H9 (cell line): ENCODE results near the gene ANKRD11. TPM values are rescaled to one million over a fixed set of nuclear protein-coding genes. Genes with fewer than 3 reads are reported as not detected.
A peak's percentile ranks its signal among the peaks of the same experiment; 100 is the strongest.

Experiments used
- DNase-seq: peaks from one replicate; pipeline ENCODE4 v3.0.0-alpha.2; 2017
- H2AFZ ChIP-seq: one replicate; pipeline ENCODE4 v1.6.1; 2013; ENCODE audit warnings: mild to moderate bottlenecking, low read length, control low read depth, moderate library complexity
- H2AK5ac ChIP-seq: 2 replicates; pipeline ENCODE4 v1.6.1; 2013; ENCODE audit warnings: low read length, control low read depth, mixed read lengths; ENCODE audit not compliant: insufficient read length
- H2BK120ac ChIP-seq: one replicate; pipeline ENCODE4 v1.6.1; 2013; ENCODE audit warnings: low read depth, mild to moderate bottlenecking, low read length, control low read depth, inconsistent platforms; ENCODE audit not compliant: poor library complexity, severe bottlenecking
- H2BK12ac ChIP-seq: 2 replicates; pipeline ENCODE4 v1.6.1; 2013; ENCODE audit warnings: low read length, control low read depth, mixed read lengths, low read depth; ENCODE audit not compliant: insufficient read length
- H2BK15ac ChIP-seq: 2 replicates; pipeline ENCODE4 v1.6.1; 2013; ENCODE audit warnings: low read depth, low read length, control low read depth
- H2BK20ac ChIP-seq: one replicate; pipeline ENCODE4 v1.6.1; 2013; ENCODE audit warnings: low read depth, mild to moderate bottlenecking, low read length, control low read depth, inconsistent platforms; ENCODE audit not compliant: poor library complexity, severe bottlenecking
- H2BK5ac ChIP-seq: 2 replicates; pipeline ENCODE4 v1.6.1; 2013; ENCODE audit warnings: low read length, control low read depth, mixed read lengths; ENCODE audit not compliant: insufficient read length
- H3K14ac ChIP-seq: 2 replicates; pipeline ENCODE4 v1.6.1; 2013; ENCODE audit warnings: low read length, control low read depth; ENCODE audit not compliant: insufficient read depth
- H3K18ac ChIP-seq: 2 replicates; pipeline ENCODE4 v1.6.1; 2013; ENCODE audit warnings: low read depth, mild to moderate bottlenecking, mixed read lengths, low read length, control low read depth; ENCODE audit not compliant: insufficient read length
- H3K23ac ChIP-seq: 2 replicates; pipeline ENCODE4 v1.6.1; 2013; ENCODE audit warnings: low read length, control low read depth, mixed read lengths, low read depth; ENCODE audit not compliant: insufficient read length
- H3K23me2 ChIP-seq: 2 replicates; pipeline ENCODE4 v1.6.1; 2013; ENCODE audit warnings: low read depth, mild to moderate bottlenecking, mixed read lengths, low read length, control low read depth; ENCODE audit not compliant: insufficient read length, poor library complexity, severe bottlenecking
- H3K27ac ChIP-seq: 2 replicates; pipeline ENCODE4 v1.5.1; 2013; ENCODE audit warnings: low read length, control low read depth, mixed read lengths, low read depth; ENCODE audit not compliant: insufficient read length
- H3K27me3 ChIP-seq: 2 replicates; pipeline ENCODE4 v1.6.1; 2013; ENCODE audit warnings: low read length, control low read depth, inconsistent platforms; ENCODE audit not compliant: insufficient read depth
- H3K4ac ChIP-seq: 2 replicates; pipeline ENCODE4 v1.6.1; 2013; ENCODE audit warnings: low read depth, mild to moderate bottlenecking, control low read depth, inconsistent platforms, low read length, moderate library complexity
- H3K4me1 ChIP-seq: 2 replicates; pipeline ENCODE4 v1.6.1; 2013; ENCODE audit warnings: low read length, control low read depth, inconsistent platforms; ENCODE audit not compliant: insufficient read depth
- H3K4me2 ChIP-seq: 2 replicates; pipeline ENCODE4 v1.6.1; 2013; ENCODE audit warnings: low read length, control low read depth, mixed read lengths; ENCODE audit not compliant: insufficient read length, insufficient read depth
- H3K56ac ChIP-seq: 2 replicates; pipeline ENCODE4 v1.6.1; 2013; ENCODE audit warnings: low read depth, mild to moderate bottlenecking, mixed read lengths, low read length, control low read depth; ENCODE audit not compliant: insufficient read length
- H3K79me1 ChIP-seq: 2 replicates; pipeline ENCODE4 v1.6.1; 2013; ENCODE audit warnings: low read depth, mild to moderate bottlenecking, moderate library complexity, low read length, control low read depth, inconsistent platforms; ENCODE audit not compliant: insufficient read depth, poor library complexity, severe bottlenecking
- H3K79me2 ChIP-seq: 2 replicates; pipeline ENCODE4 v1.6.1; 2013; ENCODE audit warnings: low read length, control low read depth, inconsistent platforms; ENCODE audit not compliant: insufficient read depth
- H3K9ac ChIP-seq: 2 replicates; pipeline ENCODE4 v1.6.1; 2013; ENCODE audit warnings: low read length, control low read depth, mixed read lengths; ENCODE audit not compliant: insufficient read length; ENCODE audit errors: extremely low read depth
- H3K9me3 ChIP-seq: one replicate; pipeline ENCODE4 v1.6.1; 2013; ENCODE audit warnings: low read depth, low read length, inconsistent platforms; ENCODE audit not compliant: control insufficient read depth
- H3T11ph ChIP-seq: one replicate; pipeline ENCODE4 v1.6.1; 2013; ENCODE audit warnings: mild to moderate bottlenecking, low read length, control low read depth, inconsistent platforms
- H4K20me1 ChIP-seq: one replicate; pipeline ENCODE4 v1.6.1; 2013; ENCODE audit not compliant: control insufficient read depth, insufficient read length, insufficient read depth
- H4K5ac ChIP-seq: 2 replicates; pipeline ENCODE4 v1.6.1; 2013; ENCODE audit warnings: low read depth, mild to moderate bottlenecking, mixed read lengths, low read length, control low read depth; ENCODE audit not compliant: insufficient read length
- H4K8ac ChIP-seq: replicated peaks from 2 replicates; pipeline ENCODE4 v1.6.1; 2013; ENCODE audit warnings: low read length, control low read depth, mixed read lengths, low read depth; ENCODE audit not compliant: insufficient read length
- H4K91ac ChIP-seq: 2 replicates; pipeline ENCODE4 v1.6.1; 2013; ENCODE audit warnings: low read depth, mild to moderate bottlenecking, moderate library complexity, mixed read lengths, low read length, control low read depth; ENCODE audit not compliant: insufficient read length
- H3K27ac Mint-ChIP-seq, 3 experiments: 2 replicates in 2 of 3; 3 replicates in 1 of 3; pipeline ENCODE4 v1.8.0; 2020 to 2021; ENCODE audit warnings: mixed read lengths in 3 of 3, mild to moderate bottlenecking in 1 of 3, moderate library complexity in 1 of 3
- H3K27me3 Mint-ChIP-seq: 2 replicates; pipeline ENCODE4 v1.8.0; 2021; ENCODE audit warnings: low read depth, mild to moderate bottlenecking, moderate library complexity, mixed read lengths
- H3K36me3 Mint-ChIP-seq, 3 experiments: 2 replicates in 2 of 3; 3 replicates in 1 of 3; pipeline ENCODE4 v1.8.0; 2020 to 2021; ENCODE audit warnings: low read depth in 3 of 3, mixed read lengths in 3 of 3; ENCODE audit not compliant: insufficient read depth in 1 of 3
- H3K4me1 Mint-ChIP-seq, 2 experiments: 2 replicates each; pipeline ENCODE4 v1.8.0; 2020; ENCODE audit warnings: mixed read lengths in 2 of 2
- H3K4me3 Mint-ChIP-seq, 2 experiments: 2 replicates in 1 of 2; 3 replicates in 1 of 2; pipeline ENCODE4 v1.8.0; 2020 to 2021; ENCODE audit warnings: mild to moderate bottlenecking in 2 of 2, mixed read lengths in 2 of 2, moderate library complexity in 1 of 2
- H3K9me3 Mint-ChIP-seq, 2 experiments: 2 replicates in 1 of 2; 3 replicates in 1 of 2; pipeline ENCODE4 v1.8.0; 2020; ENCODE audit warnings: mild to moderate bottlenecking in 2 of 2, mixed read lengths in 2 of 2, moderate library complexity in 1 of 2
- CTCF ChIP-seq: fragments of 200-600 bp; sonication (generic); conservative IDR thresholded peaks from 3 replicates; pipeline ENCODE4 v1.8.0; 2021; ENCODE audit warnings: antibody characterized with exemption, mild to moderate bottlenecking
- WGBS: extraction: QIAGEN DNeasy Blood & Tissue Kit; methylation state at CpG from one replicate; pipeline ENCODE4 v1.1.7; 2013; ENCODE audit warnings: missing lambda C conversion rate, low lambda C conversion rate, mixed read lengths; ENCODE audit not compliant: insufficient read length; ENCODE audit errors: extremely low coverage; 5-methylcytosine and 5-hydroxymethylcytosine counted together
- total RNA-seq: library from RNA; stranded (reverse); gene quantifications from 2 replicates; pipeline ENCODE4 v1.2.1, GENCODE V29; 2021

ANKRD11 gene
- total RNA-seq, 1 experiment from 2014 or later = 181 TPM

- H3K27ac Mint-ChIP-seq = peak overlapping the region; percentile 95 to 99 (median 97)
- H3K23me2 ChIP-seq = no peaks in the 10 kb centered on the region
- WGBS = no CpG with 5 or more reads among the region's 22 CpGs
- H3K4ac ChIP-seq = no peak overlapping the region
- H2BK15ac ChIP-seq = no peak overlapping the region
- no peak overlapping the region for H2AK5ac ChIP-seq
- no peak overlapping the region for H2BK12ac ChIP-seq
- H3K4me1 Mint-ChIP-seq = peaks cover 63 to 77% of the 10 kb centered on the region in 2 experiments
- 0 out of 2 replicates have a peak overlapping the region, but pooled peaks have one; percentile 21 for H3K14ac ChIP-seq
- H3K18ac ChIP-seq = peak overlapping the region; percentile 12
- no peak overlapping the region for H4K5ac ChIP-seq
- H4K20me1 ChIP-seq = no peaks in the 10 kb centered on the region
- no peak overlapping the region for H3K56ac ChIP-seq
- H3K27ac ChIP-seq = peak overlapping the region; percentile 74
- no peak overlapping the region for H2BK20ac ChIP-seq
- no peak overlapping the region for H3T11ph ChIP-seq
- H3K23ac ChIP-seq = no peak overlapping the region
- H4K91ac ChIP-seq = no peak overlapping the region
- no peak for TF ChIP-seq CTCF
- H3K9me3 Mint-ChIP-seq = no peaks in the 10 kb centered on the region; a peak in 1 of 5 replicates
- no peak overlapping the region for H3K4me2 ChIP-seq
- peaks cover 19% of the 10 kb centered on the region; the same call in 1 of the 2 replicates for H3K4me1 ChIP-seq
- H3K36me3 Mint-ChIP-seq = peaks cover 6 to 27% (median 18%) of the 10 kb centered on the region in 3 experiments
- no peak overlapping the region for H2AFZ ChIP-seq
- no peaks in the 10 kb centered on the region for H3K9me3 ChIP-seq
- no peak overlapping the region for H2BK5ac ChIP-seq
- no peak overlapping the region for H3K9ac ChIP-seq
- no peaks in the 10 kb centered on the region for H3K27me3 ChIP-seq
- peak; percentile 56 for DNase-seq
- H3K79me1 ChIP-seq = peaks cover 3% of the 10 kb centered on the region
- no peak overlapping the region for H2BK120ac ChIP-seq
- no peaks in the 10 kb centered on the region; the same call in none of the 2 replicates for H3K27me3 Mint-ChIP-seq
- no peaks in the 10 kb centered on the region; the same call in 1 of the 2 replicates for H3K79me2 ChIP-seq
- peak overlapping the region in 1 of 2 experiments; percentile 9; a peak in 1 of 5 replicates for H3K4me3 Mint-ChIP-seq
- H4K8ac ChIP-seq = no peak overlapping the region
These were observed 197.8 kb downstream of the ANKRD11 start for GRCh38 chr16:89292443-89293078.
